PC-3 (cell line): ENCODE data around the gene PLS3. TPM values are rescaled to one million over a fixed set of nuclear protein-coding genes. Genes with fewer than 3 reads are reported as not detected.

Experiments used
- ATAC-seq: fragments of 200-7000 bp; cut with Tn5 transposase; 2 replicates; pipeline ENCODE4 v1.9.1; 2020; ENCODE audit warnings: mild to moderate bottlenecking, moderate library complexity
- BruUV-seq: library from RNA; stranded (reverse); fragments of 400-500 nt; replicated peaks from 2 replicates; lab custom pipeline; 2021; lab: Mats Ljungman, UMichigan
- CTCF ChIA-PET: fragments of 300-600 bp; sonication (Branson Sonifier 250); formaldehyde crosslinking; loops from one replicate; lab custom pipeline; 2022; ENCODE audit warnings: antibody characterized with exemption; lab: Charles Lee
- POLR2A ChIA-PET: fragments of 300-600 bp; sonication (Branson Sonifier 250); formaldehyde crosslinking; loops from one replicate; lab custom pipeline; 2022; ENCODE audit warnings: antibody characterized with exemption; ENCODE audit not compliant: unreplicated experiment; lab: Charles Lee
- DNase-seq: peaks from one replicate; pipeline ENCODE4 v3.0.0-alpha.2; 2015
- H2AFZ ChIP-seq: fragments of 300-600 bp; sonication (generic); 2 replicates; pipeline ENCODE4 v1.6.0; 2016; ENCODE audit warnings: antibody characterized with exemption, low read length
- H3F3A ChIP-seq: fragments of 300-600 bp; sonication (generic); one replicate; pipeline ENCODE4 v1.6.0; 2017; ENCODE audit warnings: antibody characterized with exemption, low read length, control low read depth, mild to moderate bottlenecking; ENCODE audit not compliant: unreplicated experiment
- H3K27ac ChIP-seq: fragments of 300-600 bp; sonication (generic); 2 replicates; pipeline ENCODE4 v1.5.1; 2016; ENCODE audit warnings: mild to moderate bottlenecking, low read length
- H3K27me3 ChIP-seq: fragments of 300-600 bp; sonication (generic); 2 replicates; pipeline ENCODE4 v1.6.1; 2016; ENCODE audit warnings: low read length, mixed read lengths
- H3K36me3 ChIP-seq: fragments of 300-600 bp; sonication (generic); 2 replicates; pipeline ENCODE4 v1.6.1; 2016; ENCODE audit warnings: low read depth, mixed run types, low read length, mixed read lengths
- H3K4me1 ChIP-seq: fragments of 300-600 bp; sonication (generic); 2 replicates; pipeline ENCODE4 v1.5.1; 2016; ENCODE audit warnings: low read length; ENCODE audit not compliant: insufficient read depth
- H3K4me2 ChIP-seq: fragments of 300-600 bp; sonication (generic); 2 replicates; pipeline ENCODE4 v1.6.0; 2016; ENCODE audit warnings: low read length
- H3K4me3 ChIP-seq: fragments of 300-600 bp; sonication (generic); 2 replicates; pipeline ENCODE4 v1.5.1; 2016; ENCODE audit warnings: mild to moderate bottlenecking, low read length, mixed read lengths
- H3K79me2 ChIP-seq: fragments of 300-600 bp; sonication (generic); 2 replicates; pipeline ENCODE4 v1.6.1; 2017; ENCODE audit warnings: low read length, mixed read lengths
- H3K9ac ChIP-seq: fragments of 300-600 bp; sonication (generic); 2 replicates; pipeline ENCODE4 v1.6.0; 2016; ENCODE audit warnings: mild to moderate bottlenecking, low read length
- H3K9me2 ChIP-seq: fragments of 300-600 bp; sonication (generic); replicated peaks from 2 replicates; pipeline ENCODE4 v1.6.1; 2016; ENCODE audit warnings: mixed run types, low read length, mixed read lengths
- H3K9me3 ChIP-seq: fragments of 300-600 bp; sonication (generic); 2 replicates; pipeline ENCODE4 v1.6.1; 2016; ENCODE audit warnings: low read length, mixed read lengths
- H4K20me1 ChIP-seq: fragments of 300-600 bp; sonication (generic); 2 replicates; pipeline ENCODE4 v1.6.1; 2016; ENCODE audit warnings: low read length, mixed read lengths
- CTCF ChIP-seq: fragments of 300-600 bp; sonication (generic); conservative IDR thresholded peaks from 2 replicates; pipeline ENCODE4 v1.5.1; 2017; ENCODE audit warnings: antibody characterized with exemption, low read depth, mild to moderate bottlenecking, low read length
- EZH2 ChIP-seq: fragments of 300-600 bp; sonication (generic); IDR thresholded peaks from one replicate; pipeline ENCODE4 v1.6.1; 2017; ENCODE audit warnings: antibody characterized with exemption, mild to moderate bottlenecking, low read length; ENCODE audit not compliant: unreplicated experiment
- EZH2phosphoT487 ChIP-seq: fragments of 300-600 bp; sonication (generic); IDR thresholded peaks from 2 replicates; pipeline ENCODE4 v1.6.1; 2018; ENCODE audit warnings: mild to moderate bottlenecking, antibody characterized with exemption, low read length, borderline replicate concordance
- intact Hi-C: fragments of 100-400 bp; cut with micrococcal nuclease; formaldehyde crosslinking; loops from 2 replicates; pipeline ENCODE4 v1.9.0; 2023
- total RNA-seq: library from RNA; depleted of rRNA; stranded (reverse); fragments of >200 nt; gene quantifications from 2 replicates; pipeline ENCODE4 v1.2.3, GENCODE V29; 2014

Gene PLS3
- total RNA-seq, 1 experiment from 2014 or later = 267 TPM

- Histone ChIP-seq H3K9me2 (no peaks in the 10 kb centered on the region), H3K9ac (no peak overlapping the region), H3K4me2 (no peak overlapping the region), H3K4me3 (no peak overlapping the region), H2AFZ (no peak overlapping the region), H3K9me3 (no peaks in the 10 kb centered on the region), H3K79me2 (peaks cover 95% of the 10 kb centered on the region), H3K36me3 (peaks cover 36% of the 10 kb centered on the region), H3K4me1 (peaks cover 43% of the 10 kb centered on the region), H3K27ac (no peak overlapping the region), H3F3A (peaks cover 2% of the 10 kb centered on the region), H4K20me1 (no peaks in the 10 kb centered on the region), H3K27me3 (no peaks in the 10 kb centered on the region)
- no TSS peak for BruUV-seq
- DNase-seq (no peak), ATAC-seq (no peak)
- POLR2A ChIA-PET = no interaction called here
- TF ChIP-seq EZH2phosphoT487 (no peak), CTCF (no peak), EZH2 (no peak)
- intact Hi-C loops = no loop called here
- CTCF ChIA-PET = no interaction called here
These were observed 45.9 kb downstream of the PLS3 start for GRCh38 chrX:115606861-115607260.

- Histone ChIP-seq H3K4me2 (no peak overlapping the region), H3K36me3 (peaks cover 27% of the 10 kb centered on the region), H3K4me1 (peaks cover 32% of the 10 kb centered on the region), H3K9ac (peak overlapping the region; percentile 18; the same call in 1 of the 2 replicates), H4K20me1 (no peaks in the 10 kb centered on the region), H3F3A (peaks cover 4% of the 10 kb centered on the region), H3K9me2 (no peaks in the 10 kb centered on the region), H3K27ac (peak overlapping the region; percentile 48), H3K4me3 (no peak overlapping the region), H3K27me3 (no peaks in the 10 kb centered on the region), H2AFZ (no peak overlapping the region), H3K79me2 (peaks cover 91% of the 10 kb centered on the region), H3K9me3 (no peaks in the 10 kb centered on the region)
- ChIA-PET POLR2A (no interaction called here), CTCF (no interaction called here)
- DNase-seq (no peak), ATAC-seq (no peak)
- intact Hi-C loops = no loop called here
- BruUV-seq = no TSS peak
- TF ChIP-seq EZH2 (no peak), EZH2phosphoT487 (no peak), CTCF (no peak)
These were observed 48.6 kb downstream of the PLS3 start for GRCh38 chrX:115609621-115610020.

GRCh38 chrX:115616943-115617563, 56.1 kb downstream of the PLS3 start:
- ChIA-PET CTCF (no interaction called here), POLR2A (interaction anchor here (1.0 kb wide), 1 partner anchor 17 kb away, joined by 6 read pairs; no protein-coding TSS in a partner anchor)
- Histone ChIP-seq H4K20me1 (no peaks in the 10 kb centered on the region), H3K36me3 (peaks cover 4% of the 10 kb centered on the region; the same call in 1 of the 2 replicates), H3K79me2 (peaks cover 78% of the 10 kb centered on the region), H3K27me3 (no peaks in the 10 kb centered on the region), H3F3A (peaks cover 9% of the 10 kb centered on the region), H3K4me1 (peaks cover 38% of the 10 kb centered on the region), H3K4me3 (peak overlapping the region; percentile 30), H2AFZ (no peak overlapping the region), H3K27ac (peak overlapping the region; percentile 100), H3K4me2 (peak overlapping the region; percentile 79), H3K9ac (peak overlapping the region; percentile 98), H3K9me2 (no peaks in the 10 kb centered on the region), H3K9me3 (no peaks in the 10 kb centered on the region)
- intact Hi-C loops = loop anchor here (2.0 to 5.0 kb wide), 4 partner anchors 16 to 54 kb away; no protein-coding TSS in a partner anchor
- ATAC-seq (peak; percentile 82), DNase-seq (peak; percentile 95)
- TF ChIP-seq CTCF (no peak), EZH2phosphoT487 (no peak), EZH2 (no peak)
- BruUV-seq = no TSS peak
